Ovary (tissue), 9 donors: ENCODE measurements around the gene ZNF638. TPM values are rescaled to one million over a fixed set of nuclear protein-coding genes. Genes with fewer than 3 reads are reported as not detected.

Experiments
- DNase-seq, 5 donors: peaks; one replicate each; pipeline ENCODE4 v3.0.0-alpha.2; 2019 to 2020
- H3K27ac ChIP-seq, 2 donors: fragments of 200-600 bp; one replicate each; pipeline versions ENCODE4 v1.5.1 to v1.8.0; 2019 to 2022
- H3K27me3 ChIP-seq: fragments of 200-600 bp; one replicate; pipeline ENCODE4 v1.8.0; 2022
- H3K36me3 ChIP-seq: fragments of 200-600 bp; sonication (generic); one replicate; pipeline ENCODE4 v1.5.1; 2019
- H3K4me1 ChIP-seq: one replicate; pipeline ENCODE4 v1.8.1; 2013; ENCODE audit warnings: mild to moderate bottlenecking, moderate library complexity; ENCODE audit not compliant: insufficient read depth
- H3K4me3 ChIP-seq: fragments of 200-600 bp; sonication (generic); one replicate; pipeline ENCODE4 v1.5.1; 2017
- H3K9me3 ChIP-seq, 2 donors: fragments of 200-600 bp in 1 of 2; sonication (generic) in 1 of 2; one replicate each; pipeline versions ENCODE4 v1.5.1 to v1.8.1; 2013 to 2019; ENCODE audit warnings: mild to moderate bottlenecking in 1 of 2, moderate library complexity in 1 of 2
- EP300 ChIP-seq: sonication (generic); formaldehyde crosslinking; IDR thresholded peaks from one replicate; pipeline ENCODE4 v1.6.1; 2017; ENCODE audit warnings: antibody characterized with exemption
- POLR2A ChIP-seq: fragments of 450-650 bp; IDR thresholded peaks from one replicate; pipeline ENCODE4 v1.6.1; 2017; ENCODE audit warnings: antibody characterized with exemption, mild to moderate bottlenecking, moderate library complexity
- WGBS, 3 donors: extraction: QIAGEN DNeasy Blood & Tissue Kit in 1 of 3; methylation state at CpG; one replicate each; pipeline versions ENCODE4 v1.1.5 to v1.1.7; 2013 to 2017; 5-methylcytosine and 5-hydroxymethylcytosine counted together
- intact Hi-C, 4 donors: fragments of 100-400 bp; cut with DNase I; formaldehyde crosslinking; loops; one replicate each; pipeline versions ENCODE4 v1.11.0 to v1.15.1; 2022 to 2023
- polyA plus RNA-seq, 2 donors: library from polyadenylated mRNA; stranded (reverse); fragments of 200-250 nt in 1 of 2; fragments of 350-450 nt in 1 of 2; fragmentation: Illumina TruSeq in 1 of 2; extraction: RNeasy Lipid Tissue Mini Kit (QIAGEN cat#74804) in 1 of 2; gene quantifications; one replicate each; pipeline ENCODE4 v1.2.3, GENCODE V29; 2013 to 2014
- total RNA-seq, 7 donors: library from RNA; depleted of rRNA in 2 of 7; stranded (reverse); fragments of >200 nt in 2 of 7; fragmentation: NEBNext Ultra II Directional in 3 of 7; extraction: Animal tissue kit (Norgen Biotek cat#: 25700) in 3 of 7; gene quantifications; one replicate each; pipeline versions ENCODE4 v1.1.0 to v1.2.4, GENCODE V29; 2016 to 2023
- TF ChIP-seq, protein P1 (sequence below), 3 donors: fragments of 450-650 bp in 2 of 3; fragments of 200-600 bp in 1 of 3; IDR thresholded peaks; one replicate each; pipeline versions ENCODE4 v1.5.1 to v1.8.0; 2016 to 2022; ENCODE audit warnings: antibody characterized with exemption in 3 of 3, mild to moderate bottlenecking in 1 of 3
- donor health status: DM: no; HTN: no; CAD: no; lungs with moderate emphysema.
- donor health status: DM: no; HTN: no; CAD: no.
- donor health status: Bipolar disorder and iron deficiency.
- donor health status: DM: yes; HTN: yes; CAD: no.
- donor health status: DM: no; HTN: no; CAD: no.
- donor health status: DM: yes; HTN: yes; CAD: no.

Gene ZNF638
- total and polyA plus RNA-seq, 9 donors = 76.9 to 160 (median 126) TPM

DNA sequence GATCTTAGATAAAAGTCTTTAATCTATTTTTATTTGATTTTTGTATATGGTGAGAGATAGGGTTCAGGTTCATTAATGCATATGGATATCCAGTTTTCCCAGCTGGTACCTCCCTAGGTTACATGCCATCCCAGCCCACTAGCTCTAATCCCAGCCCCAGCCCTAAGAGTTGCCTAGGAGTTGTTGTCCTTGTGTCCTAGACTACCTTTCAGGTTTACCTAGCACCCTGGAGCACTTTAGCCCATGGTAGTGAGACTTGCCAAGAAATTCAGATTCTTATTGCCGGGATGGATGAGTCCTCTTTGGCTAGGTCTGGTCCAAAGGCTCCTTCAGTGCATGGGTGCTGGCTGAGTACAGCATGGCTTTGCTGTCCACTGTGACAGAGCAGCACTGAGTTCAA lies 40.5 kb downstream of the ZNF638 start:
- intact Hi-C loops = no loop called here
- WGBS, 3 donors = 88 to 100% (median 91%) methylated on average over 1 of the region's 1 CpG
- H3K9me3 ChIP-seq = no peaks in the 10 kb centered on the region
- TF ChIP-seq, protein P1, sequence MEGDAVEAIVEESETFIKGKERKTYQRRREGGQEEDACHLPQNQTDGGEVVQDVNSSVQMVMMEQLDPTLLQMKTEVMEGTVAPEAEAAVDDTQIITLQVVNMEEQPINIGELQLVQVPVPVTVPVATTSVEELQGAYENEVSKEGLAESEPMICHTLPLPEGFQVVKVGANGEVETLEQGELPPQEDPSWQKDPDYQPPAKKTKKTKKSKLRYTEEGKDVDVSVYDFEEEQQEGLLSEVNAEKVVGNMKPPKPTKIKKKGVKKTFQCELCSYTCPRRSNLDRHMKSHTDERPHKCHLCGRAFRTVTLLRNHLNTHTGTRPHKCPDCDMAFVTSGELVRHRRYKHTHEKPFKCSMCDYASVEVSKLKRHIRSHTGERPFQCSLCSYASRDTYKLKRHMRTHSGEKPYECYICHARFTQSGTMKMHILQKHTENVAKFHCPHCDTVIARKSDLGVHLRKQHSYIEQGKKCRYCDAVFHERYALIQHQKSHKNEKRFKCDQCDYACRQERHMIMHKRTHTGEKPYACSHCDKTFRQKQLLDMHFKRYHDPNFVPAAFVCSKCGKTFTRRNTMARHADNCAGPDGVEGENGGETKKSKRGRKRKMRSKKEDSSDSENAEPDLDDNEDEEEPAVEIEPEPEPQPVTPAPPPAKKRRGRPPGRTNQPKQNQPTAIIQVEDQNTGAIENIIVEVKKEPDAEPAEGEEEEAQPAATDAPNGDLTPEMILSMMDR (IDR thresholded peaks at IDR 0.05) = no peak
- no peak for TF ChIP-seq EP300
- TF ChIP-seq POLR2A = no peak
- no peaks in the 10 kb centered on the region for H3K36me3 ChIP-seq
- no peak overlapping the region for H3K4me3 ChIP-seq
- H3K4me1 ChIP-seq = no peaks in the 10 kb centered on the region
- no peak overlapping the region for H3K27ac ChIP-seq
- no peak for DNase-seq
- H3K27me3 ChIP-seq = no peaks in the 10 kb centered on the region

DNA sequence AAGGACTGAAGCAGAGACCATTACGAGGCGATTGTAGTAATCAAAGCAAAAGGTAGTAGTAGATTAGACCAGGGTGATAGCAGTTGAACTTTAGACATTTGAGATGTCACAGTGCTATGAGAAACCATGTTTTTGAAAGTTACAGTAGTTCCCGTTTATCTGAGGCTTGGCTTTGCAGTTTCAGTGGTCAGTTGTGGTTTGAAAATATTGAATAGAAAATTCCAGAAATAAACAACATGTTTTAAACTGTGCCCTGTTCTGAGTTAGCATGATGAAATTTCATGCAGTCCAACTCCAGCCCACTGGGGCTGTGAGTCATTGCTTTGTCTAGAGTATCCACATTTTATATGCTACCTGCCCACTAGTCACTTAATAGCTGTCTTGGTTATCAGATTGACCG lies 47.5 kb downstream of the ZNF638 start:
- H3K4me1 ChIP-seq = no peaks in the 10 kb centered on the region
- 49 to 54% (median 54%) methylated on average over 4 of the region's 4 CpGs for WGBS, 3 donors
- H3K4me3 ChIP-seq = no peak overlapping the region
- TF ChIP-seq, protein P1 (IDR thresholded peaks at IDR 0.05) = no peak
- no peak for TF ChIP-seq POLR2A
- TF ChIP-seq EP300 = no peak
- no peak for DNase-seq
- H3K27me3 ChIP-seq = no peaks in the 10 kb centered on the region
- H3K9me3 ChIP-seq = no peaks in the 10 kb centered on the region
- H3K27ac ChIP-seq = no peak overlapping the region
- intact Hi-C loops = no loop called here
- no peaks in the 10 kb centered on the region for H3K36me3 ChIP-seq

DNA sequence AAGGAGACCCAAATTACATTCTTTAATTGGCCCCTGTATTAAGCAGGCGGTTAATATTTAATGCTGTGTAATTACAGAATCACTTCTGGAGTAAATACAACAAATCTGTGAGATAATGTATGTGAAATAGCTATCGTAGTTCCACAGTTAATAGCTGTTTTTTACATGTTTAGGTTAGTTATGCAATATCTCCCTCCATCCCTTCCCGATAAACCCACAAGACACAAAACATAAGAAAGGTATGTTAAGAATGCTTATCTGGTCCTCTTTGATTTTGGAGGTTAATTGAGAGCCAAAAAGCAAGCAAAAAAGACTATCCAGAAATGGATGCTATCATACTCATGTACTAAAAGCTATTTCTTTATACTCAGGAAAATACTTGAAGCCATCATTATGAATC lies 49.1 kb downstream of the ZNF638 start:
- Histone ChIP-seq H3K4me3 (no peak overlapping the region), H3K9me3 (no peaks in the 10 kb centered on the region), H3K4me1 (no peaks in the 10 kb centered on the region), H3K27ac (no peak overlapping the region), H3K27me3 (no peaks in the 10 kb centered on the region), H3K36me3 (no peaks in the 10 kb centered on the region)
- 56 to 72% (median 67%) methylated on average over 3 of the region's 3 CpGs for WGBS, 3 donors
- DNase-seq = no peak
- intact Hi-C loops = no loop called here
- TF ChIP-seq EP300 (no peak), POLR2A (no peak)

DNA sequence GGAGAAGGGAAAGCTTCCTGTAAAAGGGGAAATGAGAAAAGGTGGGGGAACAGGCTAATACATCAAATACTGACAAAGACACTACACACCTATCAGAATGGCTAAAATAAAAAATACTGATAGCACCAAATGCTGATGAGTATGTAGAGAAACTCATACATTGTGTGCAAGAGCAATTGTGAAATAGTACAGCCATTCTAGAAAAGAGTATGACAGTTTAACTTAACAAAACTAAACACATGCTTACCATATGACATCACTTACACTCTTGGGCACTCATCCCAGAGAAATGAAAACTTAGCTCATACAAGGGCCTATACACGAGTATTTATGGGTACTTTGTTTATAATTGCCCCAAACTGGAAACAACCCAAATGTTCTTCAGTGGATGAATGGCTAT lies 53.4 kb downstream of the ZNF638 start:
- no peak for DNase-seq
- H3K27me3 ChIP-seq = no peaks in the 10 kb centered on the region
- no peak for TF ChIP-seq POLR2A
- TF ChIP-seq, protein P1 (IDR thresholded peaks at IDR 0.05) = no peak
- no peak for TF ChIP-seq EP300
- no peaks in the 10 kb centered on the region for H3K36me3 ChIP-seq
- H3K9me3 ChIP-seq = no peaks in the 10 kb centered on the region
- 11 to 38% (median 26%) methylated on average over 1 of the region's 1 CpG for WGBS, 3 donors
- no peaks in the 10 kb centered on the region for H3K4me1 ChIP-seq
- H3K27ac ChIP-seq = no peak overlapping the region
- no peak overlapping the region for H3K4me3 ChIP-seq
- intact Hi-C loops = no loop called here

DNA sequence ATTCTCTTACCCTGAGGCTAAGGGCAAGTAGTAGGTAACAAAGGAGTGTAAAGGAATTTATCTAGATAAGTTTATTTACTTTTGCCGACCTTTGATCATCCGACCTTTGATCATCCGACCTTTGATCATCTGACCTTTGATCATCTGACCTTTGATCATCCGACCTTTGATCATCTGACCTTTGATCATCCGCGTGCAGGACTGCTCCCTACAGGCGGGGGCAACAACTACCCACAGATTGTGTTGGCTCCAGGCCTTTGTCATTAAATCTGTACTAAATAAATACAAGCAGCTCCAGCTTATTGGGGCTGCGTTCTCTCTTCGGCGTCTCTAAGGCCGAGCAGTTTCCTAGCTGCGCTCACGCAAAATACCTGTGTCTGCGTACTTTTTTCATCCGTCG lies 56.6 kb downstream of the ZNF638 start:
- Histone ChIP-seq H3K4me1 (no peaks in the 10 kb centered on the region), H3K36me3 (no peaks in the 10 kb centered on the region), H3K27me3 (no peaks in the 10 kb centered on the region), H3K27ac (no peak overlapping the region), H3K9me3 (no peaks in the 10 kb centered on the region), H3K4me3 (no peak overlapping the region)
- no peak for DNase-seq
- intact Hi-C loops = no loop called here
- 93 to 96% (median 93%) methylated on average over 16 of the region's 16 CpGs for WGBS, 3 donors
- TF ChIP-seq, protein P1 (IDR thresholded peaks at IDR 0.05) = no peak
- TF ChIP-seq EP300 = no peak
- no peak for TF ChIP-seq POLR2A
